KMS-11 (cell line): ENCODE data around the gene HIRA.

ENCODE experiments used
- H2AFZ ChIP-seq: fragments of 200-600 bp; sonication (generic); 2 replicates; pipeline ENCODE4 v1.6.1; 2016; ENCODE audit warnings: antibody characterized with exemption, mixed run types, low read depth
- H3K27ac ChIP-seq: fragments of 200-600 bp; sonication (generic); 2 replicates; pipeline ENCODE4 v1.6.1; 2016; ENCODE audit warnings: mild to moderate bottlenecking, mixed run types
- H3K27me3 ChIP-seq: fragments of 200-600 bp; sonication (generic); 2 replicates; pipeline ENCODE4 v1.6.1; 2017; ENCODE audit warnings: mild to moderate bottlenecking, low read depth, mixed run types, moderate library complexity; ENCODE audit not compliant: insufficient read depth
- H3K36me3 ChIP-seq: fragments of 200-600 bp; sonication (generic); 2 replicates; pipeline ENCODE4 v1.6.1; 2017; ENCODE audit warnings: mild to moderate bottlenecking, mixed run types; ENCODE audit not compliant: insufficient read depth
- H3K4me1 ChIP-seq: fragments of 200-600 bp; sonication (generic); 2 replicates; pipeline ENCODE4 v1.6.1; 2016; ENCODE audit warnings: mild to moderate bottlenecking, low read depth, mixed run types; ENCODE audit not compliant: poor library complexity, severe bottlenecking
- H3K4me2 ChIP-seq: fragments of 200-600 bp; sonication (generic); 2 replicates; pipeline ENCODE4 v1.7.0; 2016; ENCODE audit warnings: mild to moderate bottlenecking, mixed run types
- H3K4me3 ChIP-seq: fragments of 200-600 bp; sonication (generic); IDR thresholded peaks from 2 replicates; pipeline ENCODE4 v1.6.1; 2017; ENCODE audit warnings: low read depth, low read length, mixed read lengths; ENCODE audit not compliant: insufficient read depth
- H3K79me2 ChIP-seq: fragments of 200-600 bp; sonication (generic); 2 replicates; pipeline ENCODE4 v1.6.1; 2016; ENCODE audit warnings: low read depth, mixed run types; ENCODE audit not compliant: insufficient read depth
- H3K9ac ChIP-seq: fragments of 200-600 bp; sonication (generic); 2 replicates; pipeline ENCODE4 v1.6.1; 2016; ENCODE audit warnings: mild to moderate bottlenecking, mixed run types
- H4K20me1 ChIP-seq: fragments of 200-600 bp; sonication (generic); 2 replicates; pipeline ENCODE4 v1.6.1; 2016; ENCODE audit warnings: mild to moderate bottlenecking, mixed run types; ENCODE audit not compliant: insufficient read depth
- CTCF ChIP-seq: fragments of 200-600 bp; sonication (generic); conservative IDR thresholded peaks from 2 replicates; pipeline ENCODE4 v1.6.1; 2017; ENCODE audit warnings: low read depth, mild to moderate bottlenecking, antibody characterized with exemption, low read length, moderate library complexity, mixed read lengths

The HIRA gene

DNA sequence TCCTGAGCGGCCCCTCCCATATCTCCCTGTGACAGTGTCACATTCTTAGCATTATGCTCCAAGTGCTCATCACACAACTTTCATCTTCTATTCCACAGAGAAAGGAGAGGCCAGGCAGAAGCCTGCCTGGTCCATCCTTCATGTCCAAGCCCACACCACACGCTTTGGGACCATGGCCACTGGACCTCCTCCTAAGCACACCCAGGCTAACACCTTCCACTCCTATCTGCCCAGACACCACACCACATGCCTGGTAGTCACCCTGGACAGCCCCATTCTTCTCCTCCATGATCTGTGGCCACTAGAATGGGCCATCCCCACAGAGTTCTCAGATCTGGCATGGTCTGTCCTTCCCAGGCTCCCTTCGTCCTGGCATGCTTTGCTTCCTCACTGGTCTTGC lies 55.3 kb downstream of the HIRA start:
- no peak for TF ChIP-seq CTCF
- no peaks in the 10 kb centered on the region for H3K79me2 ChIP-seq
- H3K4me3 ChIP-seq = no peak overlapping the region
- H3K4me2 ChIP-seq = no peak overlapping the region
- H3K27ac ChIP-seq = no peak overlapping the region
- H3K4me1 ChIP-seq = no peaks in the 10 kb centered on the region
- no peaks in the 10 kb centered on the region for H4K20me1 ChIP-seq
- no peak overlapping the region for H2AFZ ChIP-seq
- H3K27me3 ChIP-seq = no peaks in the 10 kb centered on the region
- no peak overlapping the region for H3K9ac ChIP-seq
- H3K36me3 ChIP-seq = no peaks in the 10 kb centered on the region; the same call in 1 of the 2 replicates

- no peaks in the 10 kb centered on the region; the same call in 1 of the 2 replicates for H3K36me3 ChIP-seq
Measured at GRCh38 chr22:19375435-19375834, 56.1 kb downstream of the HIRA start.

DNA sequence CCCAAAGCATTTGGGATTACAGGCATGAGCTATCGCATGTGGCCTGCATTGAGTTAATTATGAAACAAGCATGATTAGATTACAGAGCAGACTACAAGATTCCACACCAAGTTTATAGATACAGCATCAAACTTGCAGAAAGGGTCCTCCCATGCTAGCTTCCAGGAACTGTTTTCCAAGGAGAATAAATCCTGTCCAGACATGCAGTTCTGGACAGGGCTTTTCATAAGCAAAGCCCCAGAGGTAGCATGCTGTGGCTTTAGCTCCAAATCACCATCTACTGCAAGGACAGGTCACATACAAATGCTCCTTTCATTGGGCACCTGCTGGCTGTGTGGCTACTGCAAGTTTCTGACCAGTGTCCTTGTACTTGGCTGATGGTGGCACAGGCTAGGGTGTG lies 57.1 kb downstream of the HIRA start:
- H3K4me2 ChIP-seq = no peak overlapping the region
- H3K9ac ChIP-seq = no peak overlapping the region
- H3K27ac ChIP-seq = no peak overlapping the region
- H3K79me2 ChIP-seq = no peaks in the 10 kb centered on the region
- no peak overlapping the region for H2AFZ ChIP-seq
- TF ChIP-seq CTCF = no peak
- H3K4me3 ChIP-seq = no peak overlapping the region
- no peaks in the 10 kb centered on the region for H3K27me3 ChIP-seq
- no peaks in the 10 kb centered on the region for H3K4me1 ChIP-seq
- H4K20me1 ChIP-seq = no peaks in the 10 kb centered on the region
- H3K36me3 ChIP-seq = no peaks in the 10 kb centered on the region; the same call in 1 of the 2 replicates

More at GRCh38 chr22:19375435-19375834, 56.1 kb downstream of the HIRA start:
- no peak overlapping the region for H3K27ac ChIP-seq
- H3K9ac ChIP-seq = no peak overlapping the region
- no peak overlapping the region for H3K4me2 ChIP-seq
- no peaks in the 10 kb centered on the region for H4K20me1 ChIP-seq
- no peak overlapping the region for H3K4me3 ChIP-seq
- H3K79me2 ChIP-seq = no peaks in the 10 kb centered on the region
- H3K4me1 ChIP-seq = no peaks in the 10 kb centered on the region
- TF ChIP-seq CTCF = no peak
- no peak overlapping the region for H2AFZ ChIP-seq
- no peaks in the 10 kb centered on the region for H3K27me3 ChIP-seq

DNA sequence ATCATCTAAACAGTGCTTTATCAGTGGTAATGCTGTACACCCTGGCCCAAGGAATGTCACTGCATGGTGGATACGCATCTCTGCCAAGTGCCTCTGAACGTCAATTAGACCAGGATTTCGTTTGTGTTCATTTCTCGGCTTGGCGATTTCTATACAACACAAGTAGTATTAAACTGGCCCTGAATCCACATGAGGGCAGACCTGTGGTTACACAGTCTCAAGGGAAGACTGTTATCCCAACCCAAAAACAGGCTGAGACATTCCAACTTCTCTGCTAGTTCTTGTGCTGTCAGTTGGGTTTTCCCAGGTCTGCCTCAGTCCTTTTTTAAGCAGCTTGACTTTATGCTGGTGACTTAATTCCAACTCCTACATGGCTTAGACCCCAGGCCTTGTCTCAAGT lies 58.1 kb downstream of the HIRA start:
- no peaks in the 10 kb centered on the region for H4K20me1 ChIP-seq
- no peaks in the 10 kb centered on the region for H3K27me3 ChIP-seq
- no peaks in the 10 kb centered on the region for H3K4me1 ChIP-seq
- H3K4me3 ChIP-seq = no peak overlapping the region
- H3K36me3 ChIP-seq = no peaks in the 10 kb centered on the region; the same call in 1 of the 2 replicates
- no peaks in the 10 kb centered on the region for H3K79me2 ChIP-seq
- TF ChIP-seq CTCF = no peak
- H3K4me2 ChIP-seq = no peak overlapping the region
- H2AFZ ChIP-seq = no peak overlapping the region
- H3K27ac ChIP-seq = no peak overlapping the region
- no peak overlapping the region for H3K9ac ChIP-seq
